Measurements from ENCODE around the gene SEPTIN5.
"Not testable (repeated sequence)": the region's sequence is repeated elsewhere in the genome, so short reads cannot be mapped to it uniquely, and the experiment has no call there.

SEPTIN5 gene

DNA sequence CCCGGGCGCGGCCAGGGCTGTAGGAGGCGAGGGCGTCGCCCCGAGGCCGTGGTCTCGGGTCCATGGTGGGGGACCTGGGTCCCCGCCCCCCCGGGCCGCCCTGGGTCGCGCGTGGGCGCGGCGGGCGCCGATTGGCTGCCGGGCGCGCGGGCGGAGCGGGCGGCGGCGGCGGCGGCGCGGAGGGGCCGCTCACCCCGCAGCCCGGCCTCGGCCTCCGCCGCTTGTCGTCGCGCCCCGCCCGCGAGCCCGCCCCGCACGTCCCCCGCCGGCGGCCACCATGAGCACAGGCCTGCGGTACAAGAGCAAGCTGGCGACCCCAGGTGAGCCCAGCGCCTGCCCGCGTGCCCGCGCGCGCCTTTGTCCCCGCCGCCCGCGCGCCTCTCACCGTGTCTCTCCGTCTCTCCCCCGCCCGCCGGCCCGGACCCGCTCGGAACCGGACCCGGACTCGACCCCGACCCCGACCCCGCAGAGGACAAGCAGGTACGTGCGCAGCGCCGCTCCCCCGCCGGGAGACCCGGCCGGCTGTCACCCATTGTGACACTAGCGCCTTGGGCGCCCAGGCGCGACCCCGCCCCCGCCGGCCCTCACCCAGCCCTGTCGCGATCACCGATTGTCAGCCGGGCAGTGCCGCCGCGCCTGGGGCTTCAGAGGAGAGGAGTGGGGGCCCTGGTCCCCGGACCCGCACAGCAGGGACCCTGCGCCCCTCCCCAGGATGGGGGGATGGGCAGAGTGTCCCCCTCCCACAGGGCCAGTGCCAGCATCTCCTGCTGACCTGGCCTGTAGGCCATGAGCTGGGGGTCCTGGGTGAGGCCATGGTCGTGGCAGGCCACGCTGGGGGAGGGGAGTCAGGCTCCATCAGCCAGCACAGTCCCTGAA lies at the start of gene SEPTIN5:
TSS of gene SEPTIN5 (plus strand) at position 192 of the 876 bp plus-strand sequence. CDS start at position 278, 86 bp downstream.
- DNase-seq (ENCODE audit: low read depth): no peak

DNA sequence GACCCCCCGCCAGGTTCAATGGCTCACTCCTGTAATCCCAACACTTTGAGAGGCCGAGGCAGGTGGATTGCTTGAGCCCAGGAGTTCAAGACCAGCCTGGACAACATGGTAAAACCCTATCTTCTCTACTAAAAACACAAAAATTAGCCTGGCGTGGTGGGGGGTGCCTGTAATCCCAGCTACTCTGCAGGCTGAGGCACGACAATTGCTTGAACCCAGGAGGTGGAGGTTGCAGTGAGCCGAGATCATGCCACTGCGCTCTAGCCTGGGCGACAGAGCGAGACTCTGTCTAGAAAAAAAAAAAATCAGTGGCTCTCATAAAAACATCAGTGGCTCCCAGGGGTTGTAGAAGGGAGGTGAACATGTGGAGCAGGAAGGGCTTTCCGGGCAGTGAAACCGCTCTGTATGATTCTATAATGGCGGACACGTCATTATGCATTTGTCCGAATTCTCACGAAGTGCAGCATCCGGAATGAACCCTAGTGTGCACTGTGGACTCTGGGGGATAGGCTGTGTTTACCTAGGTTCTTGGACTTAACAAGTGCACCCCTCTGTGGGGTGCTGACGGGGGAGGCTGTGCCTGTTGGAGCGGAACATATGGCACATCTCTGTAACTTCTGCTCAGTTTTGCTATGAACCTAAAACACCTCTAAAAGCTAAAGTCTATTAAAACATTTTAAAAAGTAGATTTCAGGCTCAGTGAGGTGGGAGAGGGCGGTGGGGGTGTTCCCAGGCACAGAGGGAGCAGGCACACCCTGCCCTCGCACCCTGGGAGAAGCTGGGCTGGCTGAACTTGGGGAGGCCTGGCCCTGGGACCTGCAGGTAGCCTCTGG lies 49.1 kb upstream of the SEPTIN5 start:
- no peak for DNase-seq (ENCODE audit: low read depth)

DNA sequence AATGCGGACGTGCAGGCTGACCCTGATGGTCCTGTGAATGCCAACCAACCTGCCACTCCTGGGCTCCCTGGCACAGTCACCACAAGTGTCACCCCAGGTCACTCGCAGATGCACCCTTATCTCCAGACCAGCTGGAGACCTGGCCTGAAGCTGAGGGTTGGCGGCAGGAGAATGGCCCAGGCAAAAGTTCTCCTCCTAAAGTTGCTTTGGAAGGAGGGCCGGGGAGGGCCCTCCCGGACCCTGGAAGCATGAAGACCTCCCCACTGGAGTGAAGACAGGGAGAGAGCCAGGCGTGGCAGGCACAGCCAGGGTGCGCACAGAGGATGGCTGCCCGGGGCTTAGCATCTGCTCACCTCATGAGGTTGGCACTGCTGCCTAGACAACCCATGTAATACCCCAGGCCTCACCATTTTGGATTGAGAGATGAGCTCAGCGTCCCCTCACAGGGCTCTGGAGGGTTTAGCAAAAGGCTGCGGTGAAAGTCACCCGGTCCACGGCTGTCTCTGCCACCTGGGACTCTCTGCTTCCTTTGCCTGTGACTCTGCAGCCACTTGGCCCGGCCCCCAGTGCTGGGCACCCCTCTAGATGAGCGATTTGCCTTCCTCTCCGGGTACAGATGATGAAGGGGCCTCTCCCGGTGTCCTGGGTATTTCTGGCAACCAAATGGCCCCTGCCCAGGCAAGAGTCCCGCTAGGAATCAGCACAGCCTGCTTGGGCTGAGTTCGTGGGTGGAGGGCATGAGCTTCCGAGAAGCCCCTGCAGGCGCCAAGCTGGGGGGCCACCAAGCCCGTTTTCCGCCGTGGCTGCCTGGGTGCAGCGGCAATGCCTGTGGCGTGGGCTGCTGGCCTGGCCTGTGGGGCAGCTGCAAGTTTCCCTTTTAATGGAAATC lies 48.3 kb upstream of the SEPTIN5 start:
- no peak for DNase-seq (ENCODE audit: low read depth)

DNA sequence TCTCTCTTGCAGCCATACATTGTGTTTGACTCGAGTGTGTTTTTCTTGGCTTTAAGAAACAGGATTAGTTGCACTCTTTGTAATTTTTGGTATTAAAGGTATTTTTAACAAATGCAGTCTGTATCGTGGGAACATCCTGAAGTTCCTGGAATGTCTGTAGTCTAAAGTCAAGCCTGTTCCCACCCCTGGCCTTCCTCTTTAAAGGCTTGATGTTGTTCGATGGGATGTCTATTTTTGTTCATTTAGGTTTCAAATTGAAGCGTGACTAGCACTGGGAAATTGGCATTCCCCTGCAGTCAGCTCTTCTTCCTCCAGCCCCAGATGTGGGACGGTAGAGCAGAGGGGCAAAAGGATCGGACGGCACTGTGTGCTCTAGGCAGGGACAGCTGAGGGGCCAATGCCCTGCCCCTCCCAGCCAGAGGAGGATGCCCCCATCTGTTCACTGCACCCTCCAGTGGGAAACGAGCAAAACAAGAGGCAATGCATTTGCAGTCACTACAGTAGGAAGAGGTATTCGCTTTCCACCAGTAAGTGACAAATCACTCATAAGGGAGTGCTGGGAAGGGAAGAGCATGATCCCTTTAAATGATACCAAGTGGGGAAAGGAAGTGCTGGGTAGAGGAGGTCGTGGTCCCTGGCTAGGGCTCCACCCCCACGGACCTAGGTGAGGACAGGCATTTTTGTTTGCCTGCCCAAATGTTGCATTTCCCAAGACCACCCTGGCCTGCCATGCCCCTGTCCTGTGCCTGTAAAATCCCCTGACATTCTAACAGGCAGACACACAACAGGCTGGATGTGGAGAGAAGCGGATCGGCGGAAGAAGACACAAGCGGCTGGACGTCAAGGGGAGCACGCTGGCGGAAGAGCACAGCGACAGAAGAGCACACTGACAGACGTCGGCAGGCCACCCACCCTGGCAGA lies 47.4 kb upstream of the SEPTIN5 start:
- DNase-seq (ENCODE audit: low read depth): no peak

DNA sequence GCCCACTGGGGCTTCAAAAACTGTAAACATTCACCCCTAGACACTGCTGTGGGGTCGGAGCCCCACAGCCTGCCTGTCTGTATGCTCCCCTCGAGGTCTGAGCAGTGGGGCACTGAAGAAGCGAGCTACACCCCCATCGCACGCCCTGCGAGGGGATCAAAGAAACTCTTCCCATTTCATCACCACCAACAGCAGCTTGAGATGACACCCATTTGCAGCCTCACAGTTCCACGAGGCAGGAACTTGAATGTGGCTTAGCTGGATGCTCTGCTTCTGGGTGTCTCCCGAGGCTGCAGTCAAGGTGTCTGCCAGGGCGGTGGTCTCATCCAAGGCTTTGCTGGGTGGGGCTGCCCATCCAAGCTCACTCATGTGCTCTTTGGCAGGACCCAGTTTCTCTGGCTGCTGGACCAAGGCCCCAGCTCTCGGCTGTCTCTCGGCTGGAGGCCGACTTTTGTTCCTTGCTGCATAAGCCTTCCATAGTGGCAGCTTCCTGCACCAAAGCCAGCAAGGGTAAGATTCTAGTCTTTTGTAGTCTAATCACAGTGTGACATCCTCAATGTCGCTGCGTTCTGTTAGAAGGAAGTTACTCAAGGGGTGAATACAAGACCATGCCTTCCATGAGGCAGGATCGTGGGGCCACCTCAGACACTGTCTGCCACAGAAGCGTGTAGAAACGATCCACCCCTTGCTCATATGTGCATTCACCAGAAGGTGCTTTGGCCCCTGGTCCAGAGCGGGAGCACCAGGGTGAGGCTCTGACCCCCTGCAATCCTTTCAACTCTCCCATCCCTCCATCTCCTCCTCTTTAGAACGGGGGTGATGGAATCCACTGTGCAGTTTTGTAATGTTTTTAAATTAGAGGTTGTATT lies 46.2 kb upstream of the SEPTIN5 start:
- no peak for DNase-seq (ENCODE audit: low read depth)

DNA sequence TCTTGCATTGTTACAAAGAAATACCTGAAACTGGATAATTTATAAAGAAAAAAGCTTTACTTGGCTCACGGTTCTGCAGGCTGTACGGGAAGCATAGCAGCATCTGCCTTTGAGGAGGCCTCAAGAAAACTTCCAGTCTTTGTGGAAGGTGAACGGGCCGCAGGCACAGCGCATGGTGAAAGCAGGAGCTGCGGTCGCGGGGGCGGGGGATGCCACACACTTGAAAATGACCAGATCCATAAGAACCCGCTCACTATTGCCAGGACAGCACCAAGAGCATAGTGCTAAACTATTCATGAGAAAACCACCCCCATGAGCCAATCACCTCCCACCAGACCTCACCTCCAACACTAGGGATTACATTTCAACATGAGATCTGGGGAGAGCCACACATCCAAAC lies 45.6 kb upstream of the SEPTIN5 start:
- DNase-seq (ENCODE audit: low read depth): no peak

DNA sequence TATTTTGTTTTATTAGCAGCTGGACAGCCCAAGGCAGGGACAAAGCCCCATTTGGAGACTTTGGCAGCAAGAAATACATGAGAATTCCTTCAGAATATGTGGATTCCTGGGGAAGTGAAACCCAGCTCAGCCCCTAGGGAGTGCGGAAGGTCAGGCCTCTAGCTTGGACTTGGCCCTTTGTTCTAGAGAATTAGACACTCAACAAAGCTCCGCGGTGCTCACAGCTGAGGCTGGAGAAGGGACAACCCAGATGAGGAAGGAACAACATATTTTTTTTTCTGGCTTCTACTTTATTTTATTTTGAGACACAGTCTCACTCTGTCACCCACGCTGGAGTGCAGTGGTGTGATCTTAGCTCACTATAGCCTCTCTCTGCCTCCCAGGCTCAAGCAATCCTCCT lies 44.7 kb upstream of the SEPTIN5 start:
- DNase-seq (ENCODE audit: low read depth): no peak

DNA sequence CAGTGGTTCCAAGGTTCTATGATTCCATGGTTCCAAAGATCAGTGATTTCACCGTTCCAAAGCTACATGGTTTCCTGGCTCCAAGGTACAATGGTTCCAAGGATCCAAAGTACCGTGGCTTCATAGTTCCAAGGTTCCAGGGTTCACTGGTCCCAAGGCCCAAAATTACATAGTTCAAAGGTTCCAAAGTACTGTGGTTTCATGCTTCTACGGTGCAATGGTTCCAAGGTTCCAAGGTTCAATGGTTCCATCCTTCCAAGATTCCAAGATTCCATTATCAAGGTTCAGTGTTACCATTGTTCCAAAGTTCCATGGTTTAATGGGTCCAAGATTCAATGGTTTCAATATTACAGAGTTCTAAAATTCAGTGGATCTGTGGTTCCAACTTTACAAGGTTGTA lies 43.0 kb upstream of the SEPTIN5 start:
- DNase-seq (ENCODE audit: low read depth): no peak

DNA sequence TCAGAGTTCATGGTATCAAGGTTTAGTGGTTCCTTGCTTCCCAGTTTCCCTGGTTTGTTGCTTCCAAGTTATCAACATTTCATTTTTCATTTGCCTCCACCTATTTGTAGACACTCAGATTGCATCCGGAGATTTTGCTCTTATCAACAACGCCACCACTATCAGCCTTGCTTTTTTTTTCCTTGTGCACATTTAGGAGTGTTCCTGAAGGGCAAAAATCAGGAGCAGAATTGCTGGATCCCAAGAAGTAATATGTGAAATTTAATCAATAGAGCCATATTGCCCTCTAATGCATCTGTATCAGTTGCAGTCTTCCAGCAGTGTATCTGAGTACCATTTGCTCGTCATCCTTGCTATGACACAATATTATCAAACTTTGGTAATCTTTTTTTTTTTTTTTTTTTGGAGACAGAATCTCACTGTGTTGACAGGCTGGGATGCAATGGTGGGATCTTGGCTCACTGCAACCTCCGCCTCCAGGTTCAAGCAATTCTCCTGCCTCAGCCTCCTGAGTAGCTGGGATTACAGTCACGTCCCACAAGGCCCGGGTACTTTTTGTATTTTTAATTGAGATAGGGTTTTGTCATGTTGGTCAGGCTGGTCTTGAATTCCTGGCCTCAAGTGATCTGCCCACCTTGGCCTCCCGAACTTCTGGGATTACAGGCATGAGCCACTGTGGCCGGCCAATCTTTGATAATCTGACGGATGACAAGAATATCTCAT lies 42.1 kb upstream of the SEPTIN5 start:
- no peak for DNase-seq (ENCODE audit: low read depth)

DNA sequence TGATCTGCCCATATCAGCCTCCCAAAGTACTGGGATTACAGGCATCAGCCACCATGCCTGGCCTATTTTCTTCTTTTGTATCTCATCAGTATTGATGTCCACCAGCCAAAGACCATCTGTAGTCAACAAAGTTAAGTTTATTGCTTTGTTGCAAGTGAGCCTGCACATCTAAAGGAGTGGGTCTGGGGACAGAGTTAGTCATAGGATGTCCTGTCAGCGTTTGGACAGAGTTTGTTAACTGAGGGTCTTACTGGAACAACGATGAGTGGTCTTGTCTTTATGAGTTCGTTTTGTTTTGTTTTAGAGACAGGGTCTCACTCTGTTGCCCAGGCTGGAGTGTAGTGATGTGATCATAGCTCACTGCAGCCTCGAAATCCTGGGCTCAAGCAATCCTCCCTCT lies 40.6 kb upstream of the SEPTIN5 start:
- no peak for DNase-seq (ENCODE audit: low read depth)

DNA sequence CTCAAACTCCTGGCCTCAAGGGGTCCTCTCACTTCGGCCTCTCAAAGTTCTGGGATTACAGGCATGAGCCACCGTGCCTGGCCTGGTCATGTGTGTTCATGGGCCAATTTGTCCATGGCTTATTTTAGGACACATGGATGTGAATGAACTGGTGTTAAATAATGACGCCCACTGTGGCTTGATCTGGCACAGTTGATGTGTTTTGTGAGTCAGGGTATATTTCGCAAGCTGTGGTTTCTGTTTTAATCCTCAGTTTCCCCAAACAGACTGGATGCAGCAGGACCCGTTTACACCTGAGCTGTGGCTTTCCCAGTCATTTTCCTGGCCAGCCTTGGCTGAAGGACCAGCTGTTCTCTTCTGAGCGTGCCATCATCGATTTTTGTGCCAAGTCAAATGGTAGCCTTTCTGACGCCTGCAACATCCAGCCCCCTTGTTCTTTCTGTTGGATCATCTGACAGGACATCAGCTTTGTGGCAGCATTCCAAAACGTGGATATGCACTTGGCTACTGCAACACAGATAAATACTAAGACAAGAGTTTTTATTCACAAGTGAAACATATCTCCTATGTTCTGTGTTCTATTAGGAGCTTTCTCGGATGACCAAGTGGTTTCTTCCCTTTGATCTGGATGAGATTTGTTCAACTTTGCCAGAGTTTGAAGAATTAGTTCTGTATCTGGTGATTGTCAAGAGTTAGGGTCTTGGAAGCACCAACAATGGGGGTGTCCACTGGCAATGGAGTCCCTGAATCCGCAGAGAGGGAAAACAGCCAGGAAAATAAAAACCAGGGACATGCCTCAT lies 40.0 kb upstream of the SEPTIN5 start:
- no peak for DNase-seq (ENCODE audit: low read depth)

DNA sequence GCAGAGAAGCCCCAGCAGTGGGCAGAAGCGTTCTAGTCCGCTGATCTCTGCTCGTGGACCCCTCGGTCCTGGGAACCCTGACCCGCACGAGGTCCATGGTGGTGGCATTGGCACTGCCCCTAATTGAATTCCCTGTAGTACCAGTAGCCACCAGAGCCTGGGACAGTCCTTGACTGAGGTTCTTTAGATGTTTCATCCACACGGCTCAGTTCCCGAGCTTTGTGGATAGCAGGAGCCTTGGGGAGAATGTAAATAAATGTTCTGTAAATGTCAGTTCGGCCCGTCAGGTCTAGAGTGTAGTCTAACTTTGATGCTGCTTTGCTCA lies 39.4 kb upstream of the SEPTIN5 start:
- DNase-seq (ENCODE audit: low read depth): no peak

DNA sequence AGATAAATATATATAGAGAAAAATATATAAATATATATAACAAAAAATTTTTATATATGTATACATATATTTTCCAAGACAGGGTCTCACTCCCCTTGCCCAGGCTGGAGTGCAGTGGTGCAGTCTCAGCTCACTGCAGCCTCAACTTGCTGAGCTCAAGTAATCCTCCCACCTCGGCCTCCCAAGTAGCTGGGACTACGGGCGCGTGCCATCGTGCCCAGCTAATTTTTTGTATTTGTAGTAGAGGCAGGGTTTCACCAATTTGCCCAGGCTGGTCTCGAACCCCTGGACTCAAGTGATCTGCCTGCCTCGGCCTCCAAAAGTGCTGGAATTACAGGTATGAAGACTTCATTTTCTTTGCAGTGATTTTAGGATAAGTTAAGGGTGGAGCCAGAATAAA lies 38.9 kb upstream of the SEPTIN5 start:
- DNase-seq (ENCODE audit: low read depth): no peak

DNA sequence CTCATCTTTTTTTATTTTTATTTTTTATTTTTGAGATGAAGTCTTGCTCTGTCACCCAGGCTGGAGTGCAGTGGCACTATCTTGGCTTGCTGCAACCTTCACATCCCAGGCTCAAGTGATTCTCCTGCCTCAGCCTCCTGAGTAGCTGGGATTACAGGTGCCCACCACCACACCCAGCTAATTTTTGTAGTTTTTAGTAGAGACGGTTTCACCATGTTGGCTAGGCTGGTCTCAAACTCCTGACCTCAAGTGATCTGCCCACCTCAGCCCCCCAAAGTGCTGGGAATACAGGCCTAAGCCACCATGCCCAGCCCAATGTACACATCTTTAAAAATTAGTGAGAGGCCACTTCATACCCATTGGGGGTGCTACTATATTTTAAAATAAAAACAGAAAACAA lies 37.9 kb upstream of the SEPTIN5 start:
- DNase-seq (ENCODE audit: low read depth): not testable (repeated sequence)

DNA sequence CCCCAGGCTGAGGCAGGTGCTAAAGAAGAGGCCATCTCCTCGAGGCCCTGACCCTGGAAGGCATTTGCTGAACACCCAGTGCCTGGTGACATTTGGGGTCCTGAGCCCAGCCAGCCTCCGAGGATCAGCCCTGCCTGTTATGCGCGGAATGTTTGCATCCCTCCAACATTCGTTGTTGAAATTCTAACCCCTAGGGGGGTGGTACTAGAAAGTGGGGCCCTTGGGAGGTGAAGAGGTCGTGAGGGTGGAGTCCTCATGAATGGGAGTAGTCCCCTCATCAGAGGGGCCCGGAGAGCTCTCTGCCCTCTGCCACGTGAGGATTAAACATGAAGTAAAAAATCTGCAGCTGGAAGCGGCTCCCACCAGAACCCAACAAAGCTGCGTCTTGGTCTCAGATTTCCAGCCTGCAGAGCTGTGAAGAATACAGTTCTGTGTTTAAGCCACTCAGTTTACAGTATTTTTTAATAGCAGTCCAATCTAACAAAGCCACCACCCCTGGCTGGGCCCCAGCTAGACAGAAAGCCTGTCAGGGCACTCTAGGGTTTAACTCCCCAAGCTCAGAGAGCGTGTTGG lies 35.3 kb upstream of the SEPTIN5 start:
- DNase-seq (ENCODE audit: low read depth): no peak

DNA sequence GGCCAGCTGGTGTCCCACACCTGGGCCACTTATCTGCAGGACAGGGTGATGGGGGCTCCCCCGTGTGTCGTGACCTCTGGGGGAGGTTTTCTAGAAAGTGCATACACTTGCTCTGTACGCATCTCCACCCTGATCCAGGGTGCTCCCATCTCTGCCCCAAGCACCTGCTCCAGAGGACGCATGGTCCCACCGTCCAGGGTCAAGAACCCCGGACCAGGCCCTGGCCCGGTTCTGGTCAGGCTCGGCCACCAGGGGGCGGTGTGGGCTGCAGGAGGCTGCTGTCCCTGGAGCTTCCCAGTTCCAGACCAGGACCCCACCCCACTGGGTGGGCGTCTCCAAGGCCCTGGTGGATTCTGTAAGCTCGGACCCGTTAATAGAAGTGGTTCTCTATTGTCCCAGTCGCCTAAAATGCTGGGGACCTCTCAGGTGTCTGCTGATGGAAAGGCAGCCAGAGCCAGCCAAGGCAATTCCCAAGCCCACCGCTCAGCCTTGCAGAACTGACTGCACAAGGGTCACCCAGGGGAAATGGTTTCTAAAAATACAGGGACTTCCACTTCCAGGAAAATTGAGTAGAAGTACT lies 34.7 kb upstream of the SEPTIN5 start:
- DNase-seq (ENCODE audit: low read depth): peak; percentile 38

DNA sequence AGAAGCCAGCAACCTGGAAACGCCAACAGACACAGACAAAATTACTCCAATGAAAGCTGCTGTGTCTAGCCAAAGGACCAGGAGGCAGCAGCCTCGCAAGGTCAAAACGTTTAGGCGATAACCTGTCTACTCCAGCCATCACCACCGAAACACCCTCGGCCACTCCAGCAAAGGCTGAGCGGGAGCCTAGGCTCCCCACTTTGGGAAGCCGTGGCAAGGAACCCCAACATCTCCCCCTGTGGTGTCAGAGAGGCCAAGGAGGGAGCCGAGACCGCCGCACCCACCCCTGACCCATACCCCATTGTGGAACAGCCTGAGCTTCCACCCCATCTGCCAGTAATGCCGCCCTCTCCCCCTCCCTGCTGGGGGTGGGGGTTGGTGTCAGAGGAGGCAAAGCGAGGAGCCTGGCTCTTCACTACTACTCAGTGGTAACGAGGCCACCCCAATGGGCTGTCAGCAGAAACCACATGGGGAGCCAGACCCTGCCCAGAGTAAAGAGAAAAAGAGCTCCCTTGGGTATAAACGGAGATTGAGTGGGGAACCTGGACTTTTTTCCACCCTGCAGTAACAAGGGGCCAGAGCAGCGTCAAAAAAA lies 33.9 kb upstream of the SEPTIN5 start:
- DNase-seq (ENCODE audit: low read depth): no peak
